Measurements from ENCODE around the gene PCOLCE2. TPM values are rescaled to one million over a fixed set of nuclear protein-coding genes. Genes with fewer than 3 reads are reported as not detected.

PCOLCE2 gene
- total RNA-seq, 3 donors from 2014 or later = 0.21 to 0.57 (median 0.43) TPM

DNA sequence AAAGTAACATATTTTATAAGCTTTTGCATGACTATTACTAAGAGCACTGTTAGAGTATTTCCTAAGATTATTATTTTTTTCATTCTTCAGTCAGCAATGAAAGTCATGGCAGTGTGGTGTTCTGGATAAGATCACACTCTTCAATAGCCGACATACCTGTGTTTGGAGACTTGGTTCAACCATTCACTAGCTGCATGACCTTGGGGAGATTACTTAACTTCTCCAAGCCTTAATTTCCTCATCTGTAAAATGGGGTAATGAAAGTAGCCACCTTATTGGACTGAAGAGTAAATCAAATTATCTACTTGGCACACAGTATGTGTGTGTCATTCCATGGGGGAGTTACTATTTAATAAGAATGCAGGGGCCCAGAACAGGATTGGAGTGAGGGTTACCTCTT lies 24.5 kb upstream of the PCOLCE2 start:
- Mint-ChIP-seq H3K36me3 (ENCODE audit: insufficient read depth) (no peaks in the 10 kb centered on the region), H3K9me3 (no peaks in the 10 kb centered on the region), H3K4me3 (no peak overlapping the region), H3K4me1 (ENCODE audit: low read depth) (peaks cover 1% of the 10 kb centered on the region), H3K27me3 (ENCODE audit: low read depth) (peaks cover 10% of the 10 kb centered on the region)
- no peak for ATAC-seq
- no peak for DNase-seq

DNA sequence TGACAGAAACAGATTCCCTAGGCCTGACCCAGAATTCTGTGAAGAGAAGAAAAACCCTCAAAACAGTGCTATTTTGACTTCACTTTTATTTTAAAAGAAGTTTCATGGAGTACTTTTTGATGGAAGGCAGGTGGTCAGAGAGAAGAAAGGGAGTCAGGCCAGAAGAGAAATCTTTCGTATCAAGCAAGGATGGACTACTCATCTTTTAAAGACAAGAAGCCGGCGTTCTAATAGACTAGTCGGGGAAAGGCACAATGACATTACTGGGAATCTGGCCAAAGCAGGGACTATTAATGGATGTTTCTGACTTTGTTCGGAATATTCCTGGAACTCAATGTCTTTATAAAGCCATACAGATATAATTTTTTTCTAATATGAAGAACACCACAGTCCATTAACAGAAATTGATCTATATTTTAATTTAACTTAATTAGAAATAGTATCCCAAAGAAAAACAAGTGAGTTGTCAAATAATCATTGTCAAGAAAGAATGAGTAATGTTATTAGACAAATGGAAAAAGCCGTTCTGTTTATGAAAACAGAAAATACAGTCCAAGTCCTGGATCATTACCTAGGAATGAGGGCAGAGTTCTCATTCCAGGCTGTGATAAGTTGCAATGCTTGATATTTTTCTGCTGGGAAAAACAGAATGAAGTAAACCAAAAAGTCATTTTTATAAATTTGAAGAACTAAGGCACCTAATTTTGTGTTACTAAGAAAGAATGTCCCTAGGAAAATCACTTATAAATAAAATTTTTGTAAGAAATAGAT lies 23.7 kb upstream of the PCOLCE2 start:
- ATAC-seq = no peak
- Mint-ChIP-seq H3K36me3 (ENCODE audit: insufficient read depth) (no peaks in the 10 kb centered on the region), H3K4me3 (no peak overlapping the region), H3K4me1 (ENCODE audit: low read depth) (peaks cover 1% of the 10 kb centered on the region), H3K9me3 (no peaks in the 10 kb centered on the region), H3K27me3 (ENCODE audit: low read depth) (peaks cover 7% of the 10 kb centered on the region)
- DNase-seq = no peak

DNA sequence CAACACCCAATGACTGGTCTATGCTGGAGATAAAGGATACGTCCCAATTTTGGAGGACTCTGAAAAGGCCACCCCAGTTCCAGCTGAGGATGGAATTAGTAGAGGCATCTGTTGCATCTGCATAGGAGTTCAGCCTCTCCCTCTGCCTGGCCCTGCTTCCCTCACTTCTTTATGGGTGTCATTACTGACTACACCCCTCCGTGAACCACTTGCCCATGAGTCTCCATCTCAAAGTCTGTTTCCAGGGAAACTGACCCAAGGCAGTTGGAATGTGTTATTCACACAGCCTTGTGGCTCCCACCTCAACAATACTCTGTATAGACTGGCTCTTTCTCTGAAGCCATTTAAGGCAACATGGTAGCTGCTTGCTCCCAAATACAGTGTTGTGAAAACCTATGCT lies 21.4 kb upstream of the PCOLCE2 start:
- Mint-ChIP-seq H3K4me3 (no peak overlapping the region), H3K4me1 (ENCODE audit: low read depth) (peaks cover 1% of the 10 kb centered on the region), H3K27me3 (ENCODE audit: low read depth) (peaks cover 15% of the 10 kb centered on the region), H3K9me3 (no peaks in the 10 kb centered on the region), H3K36me3 (ENCODE audit: insufficient read depth) (no peaks in the 10 kb centered on the region)
- ATAC-seq = no peak
- no peak for DNase-seq

DNA sequence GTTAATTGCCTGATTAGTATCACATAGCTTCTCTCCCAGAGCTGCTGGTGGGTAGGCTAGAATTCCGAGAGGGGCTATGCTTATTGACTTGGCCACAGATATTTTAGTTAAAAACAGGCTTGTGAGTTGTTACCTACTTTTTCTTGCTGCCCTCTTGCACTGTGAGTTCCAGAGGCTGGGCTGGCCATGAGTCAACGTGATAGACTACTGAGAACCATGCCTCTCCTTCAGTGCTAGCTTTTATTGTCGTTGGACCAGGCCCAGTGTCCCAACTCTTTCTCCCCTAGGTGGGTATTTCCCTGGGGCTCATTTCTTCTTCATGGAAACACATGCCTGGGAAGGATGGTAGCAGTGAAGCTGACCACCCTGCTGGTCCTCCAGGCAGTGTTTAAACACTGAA lies 20.4 kb upstream of the PCOLCE2 start:
- Mint-ChIP-seq H3K27me3 (ENCODE audit: low read depth) (peaks cover 22% of the 10 kb centered on the region), H3K4me1 (ENCODE audit: low read depth) (peaks cover 4% of the 10 kb centered on the region), H3K36me3 (ENCODE audit: insufficient read depth) (no peaks in the 10 kb centered on the region), H3K4me3 (no peak overlapping the region), H3K9me3 (no peaks in the 10 kb centered on the region)
- ATAC-seq = no peak
- DNase-seq = no peak

DNA sequence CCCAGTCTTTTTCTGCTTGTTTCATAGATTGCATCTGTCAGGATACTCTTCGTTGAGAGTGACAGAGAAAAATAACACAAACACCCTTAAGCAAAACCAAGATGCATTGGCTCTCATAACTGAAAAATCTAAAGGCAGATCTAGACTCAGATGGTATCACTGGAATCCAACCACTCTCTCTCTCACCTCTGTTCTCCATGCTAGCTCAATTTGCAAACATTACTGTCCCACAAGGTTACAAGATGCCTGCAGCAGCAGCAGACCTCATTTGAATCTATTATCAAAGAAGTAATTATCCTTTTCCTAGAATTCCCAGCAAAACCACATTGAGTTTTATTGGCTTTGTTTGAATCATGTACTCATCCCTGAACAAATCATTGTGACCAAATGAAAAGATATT lies 19.1 kb upstream of the PCOLCE2 start:
- no peaks in the 10 kb centered on the region for H3K9me3 Mint-ChIP-seq
- H3K4me1 Mint-ChIP-seq (ENCODE audit: low read depth) = peaks cover 4% of the 10 kb centered on the region
- DNase-seq (no peak), ATAC-seq (no peak)
- peaks cover 26% of the 10 kb centered on the region for H3K27me3 Mint-ChIP-seq (ENCODE audit: low read depth)
- H3K36me3 Mint-ChIP-seq (ENCODE audit: insufficient read depth) = no peaks in the 10 kb centered on the region
- no peak overlapping the region for H3K4me3 Mint-ChIP-seq

DNA sequence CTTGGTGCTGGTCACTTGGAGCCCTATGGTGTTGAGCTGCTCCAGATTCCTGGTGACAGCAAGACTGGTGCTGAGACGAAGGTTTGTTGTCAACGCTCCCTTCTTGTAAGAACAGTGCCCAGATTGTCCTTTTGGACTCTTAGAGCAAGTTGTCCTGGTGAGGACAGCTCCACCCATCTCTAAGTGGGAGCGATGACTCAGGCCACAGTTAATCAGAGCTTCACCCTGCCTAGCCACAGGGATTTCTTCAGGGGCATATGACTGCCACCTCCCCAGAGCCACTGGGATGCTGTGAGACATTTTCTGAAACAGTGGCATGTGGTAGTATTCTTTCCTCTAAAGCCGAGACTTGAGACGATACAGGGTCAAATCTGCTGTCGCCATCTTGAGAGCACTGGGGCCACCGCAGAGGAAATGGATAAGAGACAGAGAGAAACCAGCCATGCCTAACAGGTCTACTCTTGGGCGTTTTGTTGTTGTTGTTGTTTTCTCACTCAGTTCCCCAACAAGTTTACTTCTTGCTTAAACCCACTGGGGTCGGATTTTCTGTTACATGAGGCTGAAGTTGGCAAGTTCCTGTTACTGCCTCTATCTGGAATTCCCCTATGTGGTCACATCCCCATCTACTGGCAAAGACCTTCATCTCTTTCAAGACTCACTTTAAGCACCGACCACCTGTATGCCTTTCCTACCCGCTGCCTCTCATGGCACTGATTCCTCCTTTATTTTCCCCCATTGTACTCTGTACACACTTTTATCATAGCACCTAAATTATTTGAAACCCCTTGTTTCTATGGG lies 16.0 kb upstream of the PCOLCE2 start:
- ATAC-seq = no peak
- Mint-ChIP-seq H3K4me3 (no peak overlapping the region), H3K9me3 (no peaks in the 10 kb centered on the region), H3K27me3 (ENCODE audit: low read depth) (peaks cover 35% of the 10 kb centered on the region), H3K36me3 (ENCODE audit: insufficient read depth) (no peaks in the 10 kb centered on the region), H3K4me1 (ENCODE audit: low read depth) (peaks cover 4% of the 10 kb centered on the region)
- no peak for DNase-seq

DNA sequence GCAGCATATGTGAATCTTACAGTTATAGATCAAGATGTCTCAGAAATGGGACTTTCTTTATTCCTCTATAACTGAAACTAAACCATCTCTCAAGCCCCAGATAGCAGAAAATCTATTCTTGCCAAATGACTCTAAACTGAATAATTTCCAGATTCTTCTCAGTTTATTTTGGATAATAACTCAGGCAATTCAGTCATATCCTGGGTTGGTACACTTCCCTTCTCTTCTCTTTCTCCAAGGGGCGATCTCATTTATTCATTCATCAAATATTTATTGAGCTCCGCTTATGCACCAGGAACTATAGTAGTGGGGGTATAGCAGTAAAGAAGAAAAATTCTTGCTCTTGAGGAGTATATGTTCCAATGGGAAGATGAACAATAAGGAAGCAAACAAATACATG lies 13.5 kb upstream of the PCOLCE2 start:
- H3K36me3 Mint-ChIP-seq (ENCODE audit: insufficient read depth) = peaks cover 1% of the 10 kb centered on the region
- peaks cover 4% of the 10 kb centered on the region for H3K4me1 Mint-ChIP-seq (ENCODE audit: low read depth)
- H3K9me3 Mint-ChIP-seq = no peaks in the 10 kb centered on the region
- DNase-seq = no peak
- no peak overlapping the region for H3K4me3 Mint-ChIP-seq
- no peak for ATAC-seq
- peaks cover 38% of the 10 kb centered on the region for H3K27me3 Mint-ChIP-seq (ENCODE audit: low read depth)

DNA sequence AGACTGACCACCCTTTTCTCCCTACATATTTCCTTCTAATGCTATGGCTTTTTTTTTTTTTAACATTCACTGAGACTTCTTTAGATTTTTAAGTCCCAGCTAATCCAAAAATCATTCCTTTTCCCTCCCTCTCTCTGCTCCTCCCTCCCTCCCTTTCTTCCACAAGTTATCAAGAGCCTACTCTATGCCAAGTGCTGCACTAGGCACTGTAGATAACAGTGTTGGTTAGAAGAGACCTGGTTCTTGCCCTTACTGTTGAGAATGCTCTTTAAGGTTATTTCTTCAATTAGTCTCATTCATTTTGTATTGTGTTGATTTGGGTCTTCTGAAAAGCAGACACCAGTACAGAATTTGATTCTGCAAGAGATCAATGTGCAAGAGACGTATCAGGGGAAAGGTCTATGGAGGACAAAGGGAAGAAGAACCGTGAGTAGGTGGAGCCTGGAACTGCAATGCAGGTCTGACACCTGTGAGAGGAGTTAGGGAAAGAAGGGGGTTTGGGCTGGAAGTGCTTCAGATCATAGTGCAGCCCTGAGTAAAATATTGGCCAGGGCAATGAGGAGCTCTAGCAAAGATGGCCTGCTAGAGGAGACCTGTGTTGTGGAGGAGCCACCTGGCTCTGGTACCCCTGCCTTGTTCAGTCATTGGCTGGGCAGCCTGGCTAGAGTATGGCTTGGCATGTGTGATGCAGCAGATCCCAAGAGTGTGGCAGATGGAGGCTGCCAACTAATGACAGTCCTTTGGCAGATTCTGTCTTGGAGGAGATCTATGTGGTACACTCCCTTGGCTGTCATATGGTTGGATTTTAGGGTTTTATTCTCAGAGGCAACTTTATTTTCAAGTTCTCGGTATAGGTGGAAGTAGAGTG lies 9.7 kb upstream of the PCOLCE2 start:
- Mint-ChIP-seq H3K36me3 (ENCODE audit: insufficient read depth) (peaks cover 1% of the 10 kb centered on the region), H3K9me3 (no peaks in the 10 kb centered on the region), H3K4me3 (no peak overlapping the region), H3K27me3 (ENCODE audit: low read depth) (peaks cover 28% of the 10 kb centered on the region), H3K4me1 (ENCODE audit: low read depth) (no peaks in the 10 kb centered on the region)
- ATAC-seq = no peak
- no peak for DNase-seq

DNA sequence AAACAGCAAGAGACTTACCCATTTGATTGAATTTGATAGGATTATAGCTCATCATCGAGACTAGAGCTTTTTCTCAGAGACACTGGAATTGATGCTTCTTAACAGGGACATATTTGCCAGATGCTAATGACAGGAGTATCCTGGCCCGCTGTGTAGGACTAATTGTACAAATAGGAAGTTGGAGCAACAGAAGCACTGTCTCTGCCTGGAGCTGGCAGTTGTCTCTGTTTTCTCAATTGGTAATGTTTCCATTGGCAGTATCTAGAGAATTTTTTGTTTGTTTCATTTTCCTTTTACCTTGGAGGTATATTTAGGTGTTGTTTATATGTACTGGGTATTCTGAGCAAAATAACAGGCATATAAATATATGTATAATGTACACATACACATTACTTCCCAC lies 8.9 kb upstream of the PCOLCE2 start:
- ATAC-seq (no peak), DNase-seq (no peak)
- Mint-ChIP-seq H3K4me3 (no peak overlapping the region), H3K36me3 (ENCODE audit: insufficient read depth) (peaks cover 1% of the 10 kb centered on the region), H3K27me3 (ENCODE audit: low read depth) (peaks cover 25% of the 10 kb centered on the region), H3K4me1 (ENCODE audit: low read depth) (no peaks in the 10 kb centered on the region), H3K9me3 (no peaks in the 10 kb centered on the region)

DNA sequence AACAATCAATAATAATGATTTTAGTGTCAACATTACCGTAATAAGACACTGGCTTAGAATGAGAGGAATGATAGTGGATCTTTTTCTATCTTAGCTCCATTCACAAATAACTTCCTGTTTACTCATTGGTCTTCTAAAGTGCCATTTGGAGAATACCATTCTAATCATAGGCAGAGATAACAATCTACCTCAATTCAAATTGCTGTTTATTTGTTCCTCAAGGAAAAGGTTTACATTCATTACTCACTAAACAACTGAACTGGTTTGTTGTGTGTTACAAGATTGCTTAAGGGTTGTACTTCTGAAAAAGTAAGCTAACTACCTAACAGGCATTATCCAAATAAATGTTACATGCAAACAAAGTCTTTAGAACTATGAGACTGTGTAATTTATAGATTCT lies 8.1 kb upstream of the PCOLCE2 start:
- Mint-ChIP-seq H3K36me3 (ENCODE audit: insufficient read depth) (peaks cover 1% of the 10 kb centered on the region), H3K4me1 (ENCODE audit: low read depth) (no peaks in the 10 kb centered on the region), H3K9me3 (no peaks in the 10 kb centered on the region), H3K4me3 (no peak overlapping the region), H3K27me3 (ENCODE audit: low read depth) (peaks cover 21% of the 10 kb centered on the region)
- DNase-seq (no peak), ATAC-seq (no peak)

DNA sequence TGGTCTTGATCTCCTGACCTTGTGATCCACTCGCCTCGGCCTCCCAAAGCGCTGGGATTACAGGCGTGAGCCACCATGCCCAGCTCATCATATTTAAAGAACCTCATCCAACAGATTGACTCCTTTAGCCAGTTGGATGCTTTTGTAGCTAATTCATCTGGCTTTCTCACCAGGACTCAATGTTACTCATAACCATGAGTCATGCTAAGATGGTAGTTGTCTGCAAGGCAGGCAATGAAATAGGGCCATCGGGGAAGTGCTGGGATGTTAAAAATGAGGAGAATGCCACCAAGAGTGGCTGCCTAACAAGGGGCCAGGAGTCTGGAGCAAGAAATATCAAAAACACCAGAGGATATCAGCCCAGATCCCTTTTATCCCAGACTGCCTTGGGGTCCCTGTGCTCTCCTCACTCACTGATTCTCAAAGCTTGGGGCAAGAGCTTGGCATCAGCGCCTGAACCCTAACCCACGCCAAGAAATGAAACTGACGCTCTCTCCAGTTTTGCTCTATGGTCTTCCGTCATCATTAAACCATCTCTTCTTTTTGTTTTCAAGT lies 7.4 kb upstream of the PCOLCE2 start:
- peaks cover 1% of the 10 kb centered on the region for H3K36me3 Mint-ChIP-seq (ENCODE audit: insufficient read depth)
- H3K9me3 Mint-ChIP-seq = no peaks in the 10 kb centered on the region
- H3K4me1 Mint-ChIP-seq (ENCODE audit: low read depth) = no peaks in the 10 kb centered on the region
- no peak overlapping the region for H3K4me3 Mint-ChIP-seq
- no peak for DNase-seq
- peaks cover 22% of the 10 kb centered on the region for H3K27me3 Mint-ChIP-seq (ENCODE audit: low read depth)
- no peak for ATAC-seq

DNA sequence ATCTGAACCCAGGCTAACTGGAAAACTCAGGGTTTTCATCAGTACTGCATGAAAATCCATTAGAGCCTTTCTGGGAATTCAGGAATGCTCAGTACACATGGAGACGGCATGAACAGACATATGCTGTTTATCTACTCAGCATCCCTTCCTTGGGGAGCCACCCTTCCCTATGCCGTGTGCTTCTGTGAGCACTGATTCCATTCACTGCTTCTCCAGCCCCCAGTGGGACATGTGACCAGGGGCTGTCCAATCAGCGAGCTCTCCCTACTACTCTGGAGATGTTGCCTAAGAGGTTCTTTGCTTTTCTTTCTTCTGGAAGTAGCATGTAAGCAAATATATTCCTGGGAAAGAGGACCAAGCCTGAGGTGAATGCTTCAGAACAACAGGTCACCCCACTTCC lies 5.6 kb upstream of the PCOLCE2 start:
- DNase-seq (no peak), ATAC-seq (no peak)
- Mint-ChIP-seq H3K36me3 (ENCODE audit: insufficient read depth) (peaks cover 1% of the 10 kb centered on the region), H3K4me1 (ENCODE audit: low read depth) (peaks cover 1% of the 10 kb centered on the region), H3K4me3 (no peak overlapping the region), H3K27me3 (ENCODE audit: low read depth) (peaks cover 31% of the 10 kb centered on the region), H3K9me3 (no peaks in the 10 kb centered on the region)

DNA sequence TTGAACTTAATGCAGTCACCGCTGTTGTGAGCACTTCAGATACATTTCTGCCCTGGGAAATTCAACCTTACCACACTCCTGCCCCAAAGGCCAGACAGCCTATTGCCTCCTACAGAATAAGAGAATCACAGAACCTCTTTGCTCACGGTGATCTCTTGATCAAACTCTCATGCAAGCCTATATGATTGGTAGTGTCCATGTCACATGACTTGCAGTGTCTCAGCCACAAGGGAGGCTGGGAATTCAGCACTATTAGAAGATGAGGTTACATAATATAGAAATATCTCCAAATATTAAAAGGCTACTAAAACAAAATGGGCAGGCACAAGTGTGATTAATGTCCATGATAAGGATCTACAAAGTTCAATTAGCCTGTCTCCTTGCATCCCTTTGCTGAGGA lies 3.8 kb upstream of the PCOLCE2 start:
- H3K9me3 Mint-ChIP-seq = no peaks in the 10 kb centered on the region
- H3K27me3 Mint-ChIP-seq (ENCODE audit: low read depth) = peaks cover 30% of the 10 kb centered on the region
- ATAC-seq (no peak), DNase-seq (no peak)
- no peaks in the 10 kb centered on the region for H3K36me3 Mint-ChIP-seq (ENCODE audit: insufficient read depth)
- peaks cover 8% of the 10 kb centered on the region for H3K4me1 Mint-ChIP-seq (ENCODE audit: low read depth)
- no peak overlapping the region for H3K4me3 Mint-ChIP-seq

DNA sequence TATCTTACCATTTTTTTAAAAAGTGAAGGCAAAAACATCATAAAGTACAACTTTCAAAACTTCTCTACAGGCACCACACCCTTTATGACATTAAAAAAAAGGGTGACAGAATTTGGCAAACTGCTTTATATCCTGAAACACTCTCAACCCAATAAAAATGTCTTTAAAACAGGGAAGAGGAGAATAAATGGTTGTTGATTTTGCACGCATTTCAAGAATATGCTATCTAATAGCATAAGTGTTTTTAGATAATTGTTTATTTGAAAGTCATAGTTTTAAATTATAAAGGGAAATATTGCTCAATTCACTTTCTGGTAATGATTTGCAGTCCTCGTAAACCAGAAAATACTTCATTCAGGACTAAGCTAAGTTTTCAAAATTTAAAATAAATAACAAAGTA lies 1.7 kb upstream of the PCOLCE2 start:
- ATAC-seq = no peak
- H3K4me3 Mint-ChIP-seq = no peak overlapping the region
- H3K36me3 Mint-ChIP-seq (ENCODE audit: insufficient read depth) = no peaks in the 10 kb centered on the region
- no peaks in the 10 kb centered on the region for H3K9me3 Mint-ChIP-seq
- H3K27me3 Mint-ChIP-seq (ENCODE audit: low read depth) = peaks cover 47% of the 10 kb centered on the region
- H3K4me1 Mint-ChIP-seq (ENCODE audit: low read depth) = peaks cover 8% of the 10 kb centered on the region
- DNase-seq = no peak
